Activated naive CD4-positive, alpha-beta T cell treated with anti-CD3 and anti-CD28 coated beads, Interleukin-2, amount 50 U/mL, for 72 hours (primary cell): ENCODE measurements around the gene PGLYRP2. TPM values are rescaled to one million over a fixed set of nuclear protein-coding genes. Genes with fewer than 3 reads are reported as not detected.
"Not testable (repeated sequence)": the region's sequence is repeated elsewhere in the genome, so short reads cannot be mapped to it uniquely, and the experiment has no call there.

Experiments used
- ATAC-seq, 2 donors: fragments of 150-1000 bp; cut with Tn5 transposase; 2 replicates each; pipeline ENCODE4 v1.10.0; 2021; ENCODE audit warnings: mild to moderate bottlenecking in 2 of 2, moderate library complexity in 2 of 2
- DNase-seq, 2 donors: peaks; one replicate each; pipeline ENCODE4 v3.0.0; 2021 to 2022; ENCODE audit warnings: low spot score in 2 of 2
- H3K27ac Mint-ChIP-seq, 2 donors: one replicate each; pipeline ENCODE4 v1.8.0; 2022; ENCODE audit warnings: mild to moderate bottlenecking in 2 of 2, mixed read lengths in 2 of 2
- H3K36me3 Mint-ChIP-seq, 2 donors: one replicate each; pipeline ENCODE4 v1.8.0; 2022; ENCODE audit warnings: mixed read lengths in 2 of 2
- H3K9me3 Mint-ChIP-seq, 2 donors: one replicate each; pipeline ENCODE4 v1.8.0; 2022; ENCODE audit warnings: mixed read lengths in 2 of 2
- total RNA-seq, 2 donors: library from RNA; stranded (reverse); gene quantifications; one replicate each; pipeline ENCODE4 v1.2.3, GENCODE V29; 2022

Gene PGLYRP2
- total RNA-seq, 2 donors from 2014 or later = 0.09 to 0.29 TPM

DNA sequence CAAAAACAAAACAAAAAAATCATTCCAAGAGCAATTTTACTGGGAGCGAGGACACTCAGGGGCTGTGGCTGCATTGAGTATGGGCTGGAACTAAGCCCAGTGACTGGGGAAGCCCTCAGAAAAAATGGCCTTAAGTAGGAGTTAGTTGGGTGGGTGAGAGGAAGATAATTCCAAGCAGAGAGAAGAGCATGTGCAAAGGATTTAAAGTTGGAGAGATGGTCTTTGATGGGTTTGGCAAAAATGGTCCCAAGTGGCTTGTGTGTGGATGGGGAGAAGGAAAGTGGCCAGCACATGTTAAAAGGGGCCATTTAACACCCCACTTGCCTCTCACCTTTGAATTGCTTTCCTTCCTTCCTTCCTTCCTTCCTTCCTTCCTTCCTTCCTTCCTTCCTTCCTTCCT, 22.3 kb upstream of the PGLYRP2 start:
- H3K9me3 Mint-ChIP-seq = no peaks in the 10 kb centered on the region
- DNase-seq (no peak), ATAC-seq (no peak)
- H3K27ac Mint-ChIP-seq = no peak overlapping the region
- H3K36me3 Mint-ChIP-seq = no peaks in the 10 kb centered on the region

DNA sequence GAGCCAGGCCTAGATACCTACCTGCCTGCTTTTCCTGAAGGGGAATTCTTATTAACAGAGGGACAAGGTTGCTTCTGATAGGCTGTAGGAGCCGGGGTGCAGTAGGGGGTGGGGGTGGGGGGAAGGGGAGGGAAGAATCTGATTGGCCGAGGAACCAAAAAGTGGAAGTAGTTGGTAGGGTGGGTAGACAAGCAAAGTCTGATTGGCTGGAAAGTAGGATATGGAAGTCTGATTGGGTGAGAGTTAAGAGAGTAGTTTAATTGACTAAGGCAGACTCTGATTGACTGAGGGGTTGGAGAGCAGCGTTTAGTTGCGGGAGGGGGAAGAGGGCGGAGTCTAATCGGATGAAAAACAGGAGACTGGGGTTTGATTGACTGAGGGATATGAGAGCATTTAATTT, 19.6 kb upstream of the PGLYRP2 start:
- no peaks in the 10 kb centered on the region for H3K9me3 Mint-ChIP-seq
- ATAC-seq (peak in 1 of 2 donors; percentile 55), DNase-seq (no peak)

DNA sequence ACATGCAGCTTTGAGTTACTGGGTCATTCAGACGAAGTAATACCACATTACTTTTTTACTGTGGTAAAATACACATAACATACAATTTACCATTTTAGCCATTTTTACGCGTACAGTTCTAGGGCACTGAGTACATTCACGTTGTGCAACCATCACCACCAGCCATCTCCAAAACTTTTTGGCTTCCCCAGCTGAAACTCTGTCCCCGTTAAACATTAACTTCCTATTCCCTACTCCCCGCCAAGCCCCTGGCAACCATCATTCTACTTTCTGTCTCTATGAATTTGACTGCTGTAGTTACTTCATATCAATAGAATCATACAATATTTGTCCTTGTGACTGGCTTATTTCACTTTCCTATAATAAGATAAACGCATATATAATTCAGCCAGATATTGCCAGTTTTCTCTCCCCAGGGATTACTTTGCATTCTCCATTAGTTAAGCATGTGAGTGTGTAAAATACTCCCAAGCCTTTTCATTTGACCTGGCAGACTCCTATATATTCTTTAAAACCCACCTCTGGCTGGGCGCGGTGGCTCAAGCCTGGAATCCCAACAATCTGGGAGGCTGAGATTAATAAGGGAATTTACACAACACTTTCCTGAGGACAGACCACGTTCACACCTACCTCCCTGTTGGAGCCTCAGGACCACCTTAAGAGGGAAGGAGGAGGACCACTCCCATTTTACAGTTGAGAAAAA, 19.0 kb upstream of the PGLYRP2 start:
- DNase-seq = no peak
- no peaks in the 10 kb centered on the region for H3K36me3 Mint-ChIP-seq
- H3K9me3 Mint-ChIP-seq = no peaks in the 10 kb centered on the region
- ATAC-seq = no peak
- no peak overlapping the region for H3K27ac Mint-ChIP-seq

More for the DNA sequence above, 19.6 kb upstream of the PGLYRP2 start:
- Mint-ChIP-seq H3K36me3 (no peaks in the 10 kb centered on the region), H3K27ac (no peak overlapping the region)

DNA sequence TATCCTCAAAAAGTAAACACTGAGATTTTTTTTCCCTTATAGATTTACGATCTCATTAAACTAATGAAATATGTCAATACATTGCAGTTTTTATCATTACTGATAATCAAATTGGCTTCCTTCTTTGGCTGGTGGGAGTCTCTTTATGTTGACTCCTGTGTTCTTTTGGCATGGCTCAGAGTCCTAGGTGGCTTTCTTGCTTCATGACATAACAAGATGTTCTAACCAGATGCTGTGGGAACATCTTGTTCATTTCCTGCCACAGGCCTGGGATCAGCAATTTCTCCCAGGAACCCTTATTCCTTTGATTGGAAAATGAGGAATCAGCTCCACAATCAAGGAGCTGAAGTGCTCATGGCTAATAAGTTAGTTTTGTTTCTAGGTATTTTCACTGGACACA, 15.8 kb upstream of the PGLYRP2 start:
- DNase-seq = no peak
- Mint-ChIP-seq H3K27ac (no peak overlapping the region), H3K36me3 (no peaks in the 10 kb centered on the region), H3K9me3 (no peaks in the 10 kb centered on the region)
- ATAC-seq = no peak

DNA sequence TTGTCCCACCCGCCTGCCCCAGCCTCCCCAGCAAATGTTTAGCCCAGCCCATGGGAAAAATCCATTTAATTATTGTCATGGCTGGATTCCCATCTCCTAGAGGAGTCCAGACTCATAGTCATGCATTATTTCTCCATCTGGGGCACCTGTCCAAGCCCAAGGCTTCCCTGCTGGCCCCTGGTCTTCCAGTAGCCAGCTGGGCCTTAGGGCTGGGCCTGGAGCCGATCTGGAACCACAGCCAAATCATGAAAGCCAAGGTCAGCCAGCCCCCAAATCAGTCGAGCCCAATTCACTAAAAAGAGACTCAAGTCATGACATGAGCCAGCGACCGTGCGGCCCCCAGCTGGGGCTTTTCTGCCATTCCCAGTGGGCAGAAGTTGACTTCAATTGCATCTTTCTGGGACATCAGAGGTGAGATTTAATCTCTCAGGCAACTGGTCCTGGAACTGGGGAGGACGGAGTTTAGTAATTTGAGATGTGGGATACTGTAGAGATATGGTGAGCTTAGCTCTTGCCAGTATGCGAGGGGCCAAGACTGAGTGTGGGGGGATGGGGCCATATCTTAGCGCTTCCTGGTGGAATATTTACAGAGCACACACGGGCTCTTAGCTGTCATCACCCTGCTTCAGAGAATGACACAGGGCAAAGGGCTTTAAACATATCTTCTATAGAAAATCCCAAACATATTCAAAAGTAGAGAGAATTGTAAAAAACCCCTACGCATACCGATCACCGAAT, 9.4 kb upstream of the PGLYRP2 start:
- peaks cover 0 to 6% of the 10 kb centered on the region in 2 donors for H3K9me3 Mint-ChIP-seq
- peaks cover 5% of the 10 kb centered on the region in 2 donors for H3K36me3 Mint-ChIP-seq
- no peak for DNase-seq
- no peak for ATAC-seq
- no peak overlapping the region for H3K27ac Mint-ChIP-seq

DNA sequence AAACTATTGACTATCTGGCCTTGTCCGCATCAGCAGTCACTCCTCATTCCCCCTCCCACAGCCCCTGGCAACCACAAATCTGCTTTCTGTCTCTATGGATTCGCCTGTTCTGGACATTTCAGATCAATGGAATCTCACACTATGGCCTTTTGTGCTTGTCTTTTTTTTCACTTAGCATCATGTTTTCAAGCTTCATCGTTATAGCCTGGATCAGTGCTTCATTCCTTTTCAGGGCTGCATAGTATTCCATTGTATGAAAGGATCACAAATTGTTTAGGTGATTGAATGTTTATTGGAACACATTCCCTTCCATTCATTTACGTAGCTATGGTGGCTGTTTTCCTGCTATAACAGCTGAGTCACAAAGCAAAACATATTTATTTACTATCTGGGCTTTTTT, 7.7 kb upstream of the PGLYRP2 start:
- Mint-ChIP-seq H3K9me3 (peaks cover 0 to 6% of the 10 kb centered on the region in 2 donors), H3K36me3 (peaks cover 5% of the 10 kb centered on the region in 2 donors), H3K27ac (no peak overlapping the region)
- ATAC-seq (no peak), DNase-seq (no peak)

DNA sequence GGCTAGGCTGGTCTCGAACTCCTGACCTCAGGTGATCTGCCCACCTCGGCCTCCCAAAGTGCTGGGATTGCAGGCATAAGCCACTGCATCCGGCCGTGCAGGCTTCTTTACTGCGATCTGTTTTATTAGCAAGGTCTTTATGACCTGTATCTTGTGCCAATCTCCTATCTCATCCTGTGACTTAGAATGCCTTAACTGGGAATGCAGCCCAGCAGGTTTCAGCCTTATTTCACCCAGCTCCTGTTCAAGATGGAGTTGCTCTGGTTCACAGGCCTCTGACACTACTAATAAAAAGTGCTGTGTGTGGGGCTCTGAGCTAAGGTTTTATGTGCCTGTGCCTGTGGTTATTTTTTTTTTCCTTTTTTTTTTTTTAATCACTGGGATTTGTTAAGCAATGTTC, 6.5 kb upstream of the PGLYRP2 start:
- not testable (repeated sequence) for H3K36me3 Mint-ChIP-seq, H3K9me3 Mint-ChIP-seq, H3K27ac Mint-ChIP-seq, DNase-seq, ATAC-seq

DNA sequence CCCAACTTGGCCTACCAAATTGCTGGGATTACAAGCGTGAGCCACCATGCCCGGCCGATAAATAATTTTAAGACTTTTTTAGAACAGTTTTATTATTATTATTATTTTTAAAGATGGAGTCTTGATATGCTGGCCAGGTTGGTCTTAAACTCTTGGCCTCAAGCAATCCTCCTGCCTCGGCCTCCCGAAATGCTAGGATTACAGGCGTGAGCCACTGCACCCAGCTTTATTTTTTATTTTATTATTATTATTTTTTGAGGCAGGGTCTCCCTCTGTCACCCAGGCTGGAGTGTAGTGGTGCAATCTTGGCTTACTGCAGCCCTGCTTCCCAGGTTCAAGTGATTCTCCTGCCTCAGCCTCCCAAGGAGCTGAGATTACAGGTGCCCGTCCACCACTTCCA, 1.7 kb upstream of the PGLYRP2 start:
- H3K9me3 Mint-ChIP-seq, H3K36me3 Mint-ChIP-seq, ATAC-seq, DNase-seq, H3K27ac Mint-ChIP-seq: not testable (repeated sequence)

DNA sequence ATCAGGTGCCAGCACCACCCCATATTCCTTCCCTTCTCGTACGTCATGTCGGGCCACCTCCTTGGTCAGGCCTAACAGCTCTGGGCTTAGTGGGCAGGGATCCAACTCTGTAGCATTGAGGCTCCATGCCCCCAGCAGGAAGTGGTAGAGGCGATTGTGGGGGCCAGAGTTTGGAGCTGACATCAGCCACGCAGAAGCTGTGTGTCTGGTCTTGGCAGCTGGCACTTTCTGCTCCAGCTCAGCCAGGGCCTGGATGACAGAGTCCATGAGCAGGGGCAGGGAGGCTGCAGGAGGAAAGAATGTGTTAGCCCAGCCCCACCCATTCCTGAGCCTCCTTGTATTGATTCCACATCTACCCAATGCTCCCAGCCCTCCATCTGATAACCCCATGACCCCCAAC, 3.0 kb downstream of the PGLYRP2 start:
- ATAC-seq (no peak), DNase-seq (no peak)
- no peaks in the 10 kb centered on the region for H3K36me3 Mint-ChIP-seq
- no peaks in the 10 kb centered on the region for H3K9me3 Mint-ChIP-seq
- peak overlapping the region in 1 of 2 donors; percentile 5 for H3K27ac Mint-ChIP-seq

DNA sequence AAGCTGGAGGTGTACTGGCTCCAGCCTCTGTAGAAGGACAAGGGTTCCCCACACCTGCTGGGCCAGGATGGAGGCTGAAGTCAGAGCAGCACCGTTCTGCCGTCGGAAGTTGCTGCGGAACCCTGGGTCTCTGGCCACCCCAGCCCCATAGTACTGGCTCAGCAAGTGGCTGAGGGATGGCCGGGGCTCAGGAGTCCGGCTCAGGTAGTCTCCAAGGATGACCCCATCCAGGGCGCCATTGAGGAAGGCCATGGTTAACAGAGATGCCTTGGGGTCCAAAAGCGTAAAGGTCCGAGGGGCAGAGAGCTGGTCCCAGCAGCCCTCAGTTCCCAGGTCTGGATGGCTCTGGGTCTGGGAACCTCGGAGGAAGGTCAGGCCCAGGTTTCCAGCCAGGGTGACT, 3.7 kb downstream of the PGLYRP2 start:
- ATAC-seq (no peak), DNase-seq (no peak)
- H3K27ac Mint-ChIP-seq = no peak overlapping the region
- no peaks in the 10 kb centered on the region for H3K9me3 Mint-ChIP-seq
- H3K36me3 Mint-ChIP-seq = no peaks in the 10 kb centered on the region

DNA sequence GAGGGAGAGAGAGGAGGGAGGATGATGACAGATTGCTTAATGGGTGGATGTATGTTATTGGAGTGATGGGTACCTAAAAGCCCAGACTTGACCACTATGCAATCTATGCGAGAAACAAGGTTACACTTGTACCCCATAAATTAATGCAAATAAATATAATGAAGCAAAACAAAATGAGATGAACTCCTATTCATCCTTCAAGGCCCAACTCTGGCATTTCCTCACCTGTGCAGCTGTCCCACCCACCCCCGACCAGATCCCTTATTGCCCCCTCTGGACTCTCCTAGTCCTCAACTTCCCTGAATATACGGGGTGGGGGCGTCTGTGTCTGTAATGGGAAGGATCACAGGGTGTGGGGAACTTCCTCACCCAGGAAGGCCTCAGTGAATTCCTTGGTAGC, 4.1 kb downstream of the PGLYRP2 start:
- Mint-ChIP-seq H3K36me3 (no peaks in the 10 kb centered on the region), H3K27ac (no peak overlapping the region), H3K9me3 (no peaks in the 10 kb centered on the region)
- DNase-seq (no peak), ATAC-seq (no peak)

DNA sequence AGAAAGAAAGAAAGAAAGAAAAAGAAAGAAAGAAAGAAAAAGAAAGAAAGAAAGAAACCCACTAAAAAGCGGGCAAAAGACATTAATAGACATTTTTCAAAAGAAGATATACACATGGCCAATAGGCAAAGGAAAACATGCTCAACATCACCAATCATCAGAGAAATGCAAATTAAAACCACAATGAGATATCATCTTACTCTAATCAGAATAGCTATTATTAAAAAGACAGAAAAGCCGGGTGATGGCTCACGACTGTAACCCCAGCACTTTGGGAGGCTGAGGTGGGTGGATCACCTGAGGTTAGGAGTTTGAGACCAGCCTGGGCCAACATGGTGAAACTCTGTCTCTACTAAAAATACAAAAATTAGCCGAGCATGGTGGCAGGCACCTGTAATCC, 5.5 kb downstream of the PGLYRP2 start:
- ATAC-seq, DNase-seq, H3K27ac Mint-ChIP-seq, H3K36me3 Mint-ChIP-seq, H3K9me3 Mint-ChIP-seq: not testable (repeated sequence)

DNA sequence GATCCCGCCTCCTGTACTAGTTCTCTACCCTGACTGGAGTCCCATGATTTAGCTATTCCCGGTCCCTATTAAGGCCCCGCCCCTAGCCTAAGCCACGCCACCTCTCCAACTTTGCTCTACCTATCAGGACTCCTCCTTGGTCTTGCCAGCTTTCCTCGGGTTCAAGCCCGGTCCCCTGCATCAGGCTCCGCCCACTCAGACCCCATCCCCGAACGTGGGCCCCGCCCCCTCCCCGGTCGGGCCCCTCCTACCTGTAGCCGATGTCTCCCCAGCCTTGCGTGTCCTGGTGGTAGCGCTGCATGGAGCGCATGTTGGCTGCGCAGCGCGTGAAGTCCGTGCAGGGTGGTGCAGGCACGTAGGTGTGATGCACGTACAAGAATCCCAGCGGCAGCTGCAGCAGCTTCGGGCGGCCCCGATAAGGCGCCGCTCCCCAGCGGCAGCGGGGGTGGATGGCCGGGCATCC, 7.6 kb downstream of the PGLYRP2 start:
- Mint-ChIP-seq H3K27ac (no peak overlapping the region), H3K9me3 (no peaks in the 10 kb centered on the region), H3K36me3 (peaks cover 0 to 14% of the 10 kb centered on the region in 2 donors)
- no peak for ATAC-seq
- DNase-seq = peak in 1 of 2 donors; percentile 53

DNA sequence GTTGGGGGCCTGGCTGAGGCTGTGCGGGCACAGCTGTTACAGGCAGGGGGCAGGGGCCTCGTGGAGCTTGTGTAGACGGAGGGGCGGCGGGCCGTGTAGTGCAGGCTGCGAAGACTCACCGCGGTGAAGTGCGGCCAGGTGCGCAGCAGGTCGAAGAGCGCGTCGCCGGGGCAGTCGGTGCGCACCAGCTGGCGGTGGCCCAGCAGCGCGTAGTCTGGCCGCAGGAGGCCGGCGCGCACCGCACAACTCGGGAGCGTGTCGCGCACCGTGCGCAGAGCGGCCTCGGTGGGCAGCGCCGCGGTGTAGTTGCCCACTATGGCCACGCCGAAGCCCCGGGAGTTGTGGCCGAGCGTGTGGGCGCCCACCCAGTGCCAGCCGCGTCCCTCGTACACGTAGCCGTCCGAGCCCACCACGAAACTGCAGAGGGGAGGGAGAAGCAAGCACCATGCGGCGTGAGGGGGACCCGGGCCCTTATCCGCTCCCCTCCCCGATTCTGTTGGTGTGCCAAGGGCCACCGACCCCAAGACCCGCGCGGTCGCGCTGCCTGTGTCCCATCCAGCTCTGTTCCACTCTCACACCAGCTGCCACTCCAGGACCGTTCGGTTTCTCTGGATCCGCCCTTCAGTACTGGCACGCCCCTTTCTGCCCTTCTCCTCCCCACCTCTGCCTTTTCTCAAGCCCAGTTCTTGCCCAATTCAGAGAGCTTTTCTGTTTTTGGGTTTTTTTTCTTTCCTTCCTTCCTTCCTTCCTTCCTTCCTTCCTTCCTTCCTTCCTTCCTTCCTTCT, 9.6 kb downstream of the PGLYRP2 start:
- peaks cover 0 to 20% of the 10 kb centered on the region in 2 donors for H3K36me3 Mint-ChIP-seq
- DNase-seq = peak in 1 of 2 donors; percentile 37
- ATAC-seq = peak; percentile 15 to 27
- H3K27ac Mint-ChIP-seq = peak overlapping the region in 1 of 2 donors; percentile 90
- no peaks in the 10 kb centered on the region for H3K9me3 Mint-ChIP-seq

DNA sequence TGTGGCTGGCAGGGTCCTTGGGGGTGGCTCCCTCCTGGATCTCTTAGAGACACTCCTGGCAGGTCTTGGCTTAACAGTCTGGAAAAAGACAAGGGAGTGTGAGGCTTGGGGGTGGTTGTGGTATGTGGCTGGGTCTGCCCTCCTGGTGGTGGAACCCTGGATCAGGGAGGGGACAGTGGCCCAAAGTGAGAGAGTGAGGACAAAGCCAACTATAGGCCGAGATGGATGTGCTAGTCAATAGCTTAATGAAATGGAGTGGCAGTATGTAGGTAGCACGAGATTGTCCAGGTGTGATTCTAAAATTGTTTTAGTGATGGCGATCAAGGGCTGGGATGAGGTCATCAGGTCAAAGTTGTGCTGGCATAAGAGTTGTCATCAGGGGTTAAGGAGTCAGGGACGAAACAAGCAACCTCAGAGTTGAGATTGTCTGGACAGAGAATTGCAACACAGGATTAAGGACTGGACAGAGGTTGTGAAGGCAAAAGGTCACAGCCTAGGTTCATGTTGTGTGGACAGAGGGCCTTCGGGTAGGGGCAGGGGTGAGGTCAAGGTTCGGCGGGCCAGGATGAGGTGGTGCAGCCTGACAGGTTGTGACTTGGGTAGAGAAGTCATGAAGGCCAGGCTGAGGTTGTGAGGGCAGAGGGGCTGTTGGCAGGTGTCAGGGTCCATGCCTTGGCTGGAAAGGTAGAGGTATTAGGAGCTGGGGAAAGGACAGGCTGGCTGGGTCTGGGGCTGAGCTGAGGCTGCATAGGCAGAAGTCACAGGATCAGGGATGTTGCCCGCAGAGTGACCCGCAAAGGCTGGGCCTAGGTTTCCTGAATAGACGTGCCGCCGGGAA, 10.4 kb downstream of the PGLYRP2 start:
- Mint-ChIP-seq H3K9me3 (no peaks in the 10 kb centered on the region), H3K27ac (peak overlapping the region in 1 of 2 donors; percentile 62), H3K36me3 (peaks cover under 1 to 22% of the 10 kb centered on the region in 2 donors)
- ATAC-seq (no peak), DNase-seq (peak in 1 of 2 donors; percentile 52)

DNA sequence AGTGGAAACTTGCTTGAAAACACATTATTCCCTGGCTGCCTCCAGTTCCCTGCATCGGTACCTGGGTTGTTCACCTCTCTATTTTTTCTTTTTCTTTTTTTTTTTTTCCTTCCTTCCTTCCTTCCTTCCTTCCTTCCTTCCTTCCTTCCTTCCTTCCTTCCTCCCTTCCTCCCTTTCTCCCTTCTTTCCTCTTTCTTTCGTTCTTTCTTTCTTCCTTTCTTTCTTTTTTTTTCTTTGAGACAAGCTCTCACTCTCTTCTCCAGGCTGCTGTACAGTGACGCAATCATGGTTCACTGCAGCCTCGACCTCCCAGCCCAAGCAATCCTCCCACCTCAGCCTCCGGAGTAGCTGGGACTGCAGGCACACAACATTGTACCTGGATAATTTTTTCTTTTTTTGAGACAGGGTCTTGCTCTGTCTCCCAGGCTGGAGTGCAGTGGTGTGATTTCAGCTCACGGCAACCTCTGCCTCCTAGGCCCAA, 11.5 kb downstream of the PGLYRP2 start:
- H3K9me3 Mint-ChIP-seq = no peaks in the 10 kb centered on the region
- peak overlapping the region in 1 of 2 donors; percentile 89 for H3K27ac Mint-ChIP-seq
- peak in 1 of 2 donors; percentile 20 for DNase-seq
- peaks cover 9 to 33% of the 10 kb centered on the region in 2 donors for H3K36me3 Mint-ChIP-seq
- ATAC-seq = no peak
